GM12891 (cell line): ENCODE measurements around the gene DDA1.

ENCODE experiments used
- POLR2AphosphoS5 ChIP-seq: IDR thresholded peaks from 2 replicates; pipeline ENCODE4 v1.6.1; 2011; ENCODE audit warnings: low read depth, low read length, control low read depth
- TAF1 ChIP-seq: IDR thresholded peaks from 2 replicates; pipeline ENCODE4 v1.6.1; 2011; ENCODE audit warnings: low read depth, low read length, control low read depth

- TF ChIP-seq TAF1 (no peak), POLR2AphosphoS5 (no peak)
These were observed 15.8 kb downstream of the DDA1 start for GRCh38 chr19:17325133-17325532.
